Esophagus muscularis mucosa (tissue), 4 donors: Measurements from ENCODE around the gene STAMBP.

ENCODE experiments used
- CTCF ChIP-seq, 3 experiments: fragments of 200-600 bp in 2 of 3; fragments of 450-650 bp in 1 of 3; sonication (generic) in 2 of 3; IDR thresholded peaks; one replicate each; pipeline ENCODE4 v1.5.1; 2017 to 2019; ENCODE audit warnings: antibody characterized with exemption in 3 of 3, mild to moderate bottlenecking in 2 of 3, moderate library complexity in 1 of 3
- EP300 ChIP-seq: sonication (generic); formaldehyde crosslinking; IDR thresholded peaks from one replicate; pipeline ENCODE4 v1.6.1; 2017; ENCODE audit warnings: antibody characterized with exemption
- POLR2A ChIP-seq: fragments of 450-650 bp; IDR thresholded peaks from one replicate; pipeline ENCODE4 v1.6.1; 2017; ENCODE audit warnings: antibody characterized with exemption, moderate library complexity, mild to moderate bottlenecking, low read depth
- POLR2AphosphoS5 ChIP-seq, 2 donors: sonication (generic); formaldehyde crosslinking; IDR thresholded peaks; one replicate each; pipeline ENCODE4 v1.6.1; 2017; ENCODE audit warnings: antibody characterized with exemption in 2 of 2

GRCh38 chr2:73904952-73905351 lies 76.2 kb downstream of the STAMBP start:
- TF ChIP-seq CTCF (IDR thresholded peaks at IDR 0.05) (no peak), POLR2AphosphoS5 (IDR thresholded peaks at IDR 0.05) (no peak), POLR2A (no peak), EP300 (no peak)
